GM18519 (cell line): ENCODE results near the gene ENO3.

ENCODE experiments used
- ATAC-seq: cut with Tn5 transposase; IDR thresholded peaks from one replicate; pipeline ENCODE4 v1.9.1; 2021; ENCODE audit warnings: mild to moderate bottlenecking, moderate library complexity; ENCODE audit not compliant: unreplicated experiment, low FRiP score

Gene ENO3

DNA sequence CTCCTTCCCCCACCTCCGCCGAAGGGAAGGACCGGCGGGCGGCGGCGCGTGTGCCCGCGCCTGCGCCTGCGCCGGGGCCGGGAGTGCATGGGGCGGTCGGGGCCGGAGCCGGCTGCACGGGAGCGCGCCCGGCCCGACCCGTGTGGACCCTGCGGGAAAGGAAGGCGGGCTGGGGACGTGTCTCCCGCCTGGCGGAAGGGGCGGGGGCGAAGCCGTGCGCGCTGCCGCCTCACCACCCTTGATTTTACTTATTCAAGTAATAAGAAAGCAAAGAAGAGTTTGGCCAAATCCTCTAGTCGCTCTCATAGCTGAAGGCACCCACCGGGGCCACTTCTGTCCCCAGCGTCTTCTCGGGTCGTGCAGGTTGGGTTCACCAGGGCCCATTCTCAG lies 2.0 kb upstream of the ENO3 start:
- ATAC-seq, result peak; percentile 34

- ATAC-seq, result peak; percentile 13
Observed at GRCh38 chr17:4949321-4950074, 1.4 kb upstream of the ENO3 start.

- ATAC-seq, result no peak
Observed at GRCh38 chr17:4950075-4950745, 709 bp upstream of the ENO3 start.

- ATAC-seq, result no peak
Observed at GRCh38 chr17:4951486-4951885, 567 bp downstream of the ENO3 start.

DNA sequence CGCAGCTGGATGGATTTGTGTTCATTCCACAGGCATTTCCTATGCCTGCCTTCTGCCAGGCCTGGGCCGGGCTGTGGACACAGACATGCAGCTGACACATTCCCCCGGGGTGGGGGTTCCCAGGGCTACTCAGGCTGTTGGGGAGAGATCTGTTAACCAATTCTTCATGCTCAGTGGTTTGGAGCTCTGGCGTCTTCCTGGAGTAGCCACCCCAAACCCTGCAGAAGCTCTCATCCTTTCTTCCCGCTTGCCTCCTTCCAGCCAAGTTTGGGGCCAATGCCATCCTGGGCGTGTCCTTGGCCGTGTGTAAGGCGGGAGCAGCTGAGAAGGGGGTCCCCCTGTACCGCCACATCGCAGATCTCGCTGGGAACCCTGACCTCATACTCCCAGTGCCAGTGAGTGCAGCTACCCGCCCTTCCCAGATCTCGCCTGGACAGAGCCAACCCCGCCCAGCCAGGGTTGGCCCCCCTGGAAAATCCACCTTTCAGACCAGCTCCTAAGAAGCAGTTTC lies 2.6 kb downstream of the ENO3 start:
- no peak for ATAC-seq

- no peak for ATAC-seq
Observed at GRCh38 chr17:4955091-4955490, 4.2 kb downstream of the ENO3 start.

DNA sequence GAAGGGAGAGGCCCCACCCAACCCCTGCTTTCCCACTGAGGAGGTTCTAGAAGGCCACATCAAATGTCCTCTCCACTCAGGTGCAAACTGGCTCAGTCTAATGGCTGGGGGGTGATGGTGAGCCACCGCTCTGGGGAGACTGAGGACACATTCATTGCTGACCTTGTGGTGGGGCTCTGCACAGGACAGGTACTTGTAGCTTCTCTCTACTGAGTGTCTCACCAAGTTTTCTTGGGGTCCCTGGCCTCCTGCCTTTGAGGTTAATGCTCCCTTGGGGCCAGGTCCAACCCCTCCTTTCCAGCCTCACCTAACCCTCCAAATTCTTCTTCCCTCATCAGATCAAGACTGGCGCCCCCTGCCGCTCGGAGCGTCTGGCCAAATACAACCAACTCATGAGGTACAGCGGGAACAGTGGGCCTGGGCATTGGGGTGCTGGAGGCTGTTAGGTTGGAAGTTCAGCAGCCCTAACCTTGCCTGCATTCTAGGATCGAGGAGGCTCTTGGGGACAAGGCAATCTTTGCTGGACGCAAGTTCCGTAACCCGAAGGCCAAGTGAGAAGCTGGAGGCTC lies 5.7 kb downstream of the ENO3 start:
- no peak for ATAC-seq

GRCh38 chr17:4958102-4958501 lies 7.2 kb downstream of the ENO3 start:
- no peak for ATAC-seq

DNA sequence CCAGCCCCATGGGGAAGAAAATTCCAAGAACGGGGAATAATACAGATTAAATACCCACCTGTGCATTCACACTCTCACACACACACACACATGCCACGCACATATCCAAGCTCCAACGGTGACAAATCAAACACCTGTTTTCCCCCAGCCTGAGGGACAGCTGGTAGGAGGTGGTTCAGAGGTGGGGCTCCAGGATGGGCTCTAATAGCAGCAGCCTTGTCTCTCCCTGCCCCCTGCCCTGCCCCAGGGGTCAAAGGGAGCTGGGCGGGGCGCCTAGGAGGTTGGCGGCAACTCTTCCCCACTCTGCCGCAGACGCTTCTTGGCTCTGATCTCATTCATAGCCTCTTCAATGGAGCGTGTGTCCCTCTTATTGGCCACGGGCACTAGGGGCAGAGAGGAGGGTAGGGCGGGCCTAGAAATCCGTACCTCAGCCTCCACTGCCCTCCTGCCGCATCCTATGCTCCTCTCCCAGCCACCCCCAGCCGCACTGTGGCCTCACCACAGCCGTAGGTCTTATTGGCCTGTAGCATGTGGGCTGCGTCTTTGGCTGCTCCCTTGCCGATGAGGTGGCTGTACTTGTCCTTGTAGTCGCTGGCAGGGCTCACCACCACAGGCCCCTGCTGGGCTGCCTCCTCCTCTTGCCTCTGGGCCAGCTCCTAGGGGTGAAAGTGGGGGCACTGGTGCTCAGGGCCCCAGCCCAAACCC lies 8.5 kb downstream of the ENO3 start:
- ATAC-seq, result no peak

GRCh38 chr17:4960279-4960922 lies 9.5 kb downstream of the ENO3 start:
- ATAC-seq, result no peak

DNA sequence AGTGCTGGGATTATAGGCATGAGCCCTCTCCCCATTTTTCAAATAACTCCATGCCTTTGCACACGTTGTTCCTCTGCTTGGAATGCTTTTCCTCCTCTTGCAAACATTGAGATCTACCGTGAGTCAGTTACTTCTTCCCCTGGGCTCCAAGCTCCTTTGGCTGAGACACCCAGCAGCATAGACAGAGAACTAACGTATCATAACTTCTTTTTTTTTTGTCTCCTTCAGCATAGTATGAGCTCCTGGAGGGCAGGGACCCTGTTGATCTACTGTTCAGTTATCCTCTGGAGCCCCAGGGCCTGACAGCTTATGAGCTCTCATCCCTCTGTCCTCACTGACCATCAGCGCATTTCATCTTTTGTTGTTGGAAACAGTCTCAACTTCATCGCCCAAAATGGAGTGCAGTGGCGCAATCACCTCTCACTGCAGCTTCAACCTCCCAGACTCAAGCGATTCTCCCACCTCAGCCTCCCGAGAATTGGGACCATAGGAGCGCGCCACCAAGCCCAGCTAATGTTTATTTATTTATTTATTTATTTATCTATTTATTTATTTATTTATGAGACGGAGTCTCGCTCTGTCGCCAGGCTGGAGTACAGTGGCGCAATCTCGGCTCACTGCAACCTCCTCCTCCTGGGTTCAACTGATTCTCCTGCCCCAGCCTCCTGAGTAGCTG lies 14.5 kb downstream of the ENO3 start:
- ATAC-seq, result no peak

GRCh38 chr17:4966844-4967538 lies 16.1 kb downstream of the ENO3 start:
- ATAC-seq, result peak; percentile 63

GRCh38 chr17:4967539-4968485 lies 16.9 kb downstream of the ENO3 start, which contains the start of gene SPAG7:
SPAG7 (minus strand) TSS chr17:4967817; CDS start chr17:4967804, 13 bp downstream.
- peak; percentile 42 for ATAC-seq

DNA sequence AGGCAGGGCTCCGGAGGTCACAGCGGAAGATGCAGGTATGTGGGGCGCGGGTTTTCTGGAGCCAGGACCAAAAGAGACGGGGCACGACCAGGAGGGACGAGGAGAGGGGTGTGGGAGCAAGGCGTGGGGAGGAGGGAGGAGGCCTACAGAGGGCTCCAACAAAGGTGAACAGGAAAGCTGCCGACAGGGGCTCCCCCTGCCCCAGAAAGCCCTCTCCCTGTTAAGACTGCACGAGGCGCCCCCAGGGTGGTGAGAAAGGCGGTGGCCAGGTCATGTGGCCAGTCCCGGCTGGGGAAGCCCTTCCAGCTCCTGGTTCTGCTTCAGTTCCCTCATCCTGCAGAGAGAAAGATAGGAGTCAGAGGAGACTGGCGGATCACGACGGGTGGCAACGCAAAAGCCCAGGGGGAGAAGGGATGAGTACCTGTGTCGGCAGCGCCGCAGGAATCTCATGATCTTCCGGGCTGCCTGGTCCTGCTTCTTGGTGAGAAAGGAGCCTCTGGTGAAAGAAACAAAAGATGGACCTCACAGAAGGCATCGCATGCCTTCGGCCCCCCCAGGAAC lies 17.6 kb downstream of the ENO3 start:
- ATAC-seq, result no peak

- no peak for ATAC-seq
Observed at GRCh38 chr17:4969047-4969550, 18.2 kb downstream of the ENO3 start.

GRCh38 chr17:4969551-4970173 lies 18.7 kb downstream of the ENO3 start:
- no peak for ATAC-seq

DNA sequence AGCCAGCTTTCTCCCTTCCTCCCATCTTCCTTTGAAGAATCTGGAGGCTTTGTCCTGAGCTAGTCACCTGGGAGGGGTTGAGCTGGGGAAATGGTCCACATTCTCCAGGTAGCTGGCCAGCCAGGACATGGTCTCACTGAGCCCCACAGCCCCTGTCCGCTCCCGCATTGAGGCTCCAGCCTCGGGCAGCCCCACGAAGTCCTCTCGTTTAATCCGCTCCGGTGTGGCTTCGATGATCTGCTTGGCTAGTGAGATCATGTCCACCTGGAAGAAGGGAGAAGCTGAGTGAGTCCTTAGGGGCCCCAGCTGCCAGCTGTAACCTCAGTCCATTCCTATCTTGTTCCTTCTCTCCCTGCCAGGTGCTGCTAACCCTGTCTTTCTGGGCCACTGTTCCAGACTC lies 19.4 kb downstream of the ENO3 start:
- no peak for ATAC-seq
